ENCODE results near the gene POLRMT. TPM values are rescaled to one million over a fixed set of nuclear protein-coding genes. Genes with fewer than 3 reads are reported as not detected.

The POLRMT gene
- total and polyA plus RNA-seq, 4 donors: 16.1 to 76.7 (median 38.4) TPM

DNA sequence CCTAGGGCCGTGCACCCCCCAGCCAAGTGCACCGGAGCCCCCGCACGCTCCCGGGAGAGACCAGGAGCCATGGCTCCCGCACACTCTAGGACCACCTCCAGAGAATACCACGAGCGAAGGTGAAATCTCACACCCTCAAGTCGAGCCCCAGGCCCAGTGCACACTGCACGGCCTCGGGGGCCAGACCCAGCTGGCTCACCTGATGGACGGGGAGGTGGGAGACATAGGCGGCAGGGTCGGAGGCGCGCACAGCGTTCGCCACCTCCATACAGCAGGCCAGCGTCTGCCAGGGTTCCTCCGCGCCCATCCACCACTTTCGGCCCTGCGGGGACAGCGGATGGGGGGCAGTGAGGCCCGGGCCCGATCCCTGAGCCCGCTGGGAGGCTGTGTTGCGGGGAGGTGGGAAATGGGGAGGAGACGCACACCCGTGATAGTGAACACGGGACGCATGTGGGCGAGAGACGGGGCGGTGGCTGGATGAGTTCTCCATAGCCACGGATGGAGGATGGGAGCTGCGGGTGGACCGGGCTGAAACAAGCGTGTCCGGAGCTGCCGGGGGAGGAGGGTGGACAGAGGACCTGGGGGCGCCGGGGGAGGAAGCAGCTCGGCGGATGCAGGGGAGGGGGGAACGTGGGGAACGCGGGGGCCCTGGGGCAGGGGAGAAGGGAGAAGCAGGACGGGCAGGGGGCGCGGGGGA is 13.0 kb downstream of the POLRMT start:
- Histone ChIP-seq H3K36me3 (ENCODE audit: control insufficient read depth in 4 of 4, insufficient read depth in 4 of 4, low read length in 4 of 4) (peaks cover under 1 to 76% (median 10%) of the 10 kb centered on the region in 4 donors), H3K4me1 (ENCODE audit: control insufficient read depth in 5 of 5, insufficient read depth in 5 of 5, low read length in 5 of 5) (peaks cover 0 to 6% (median 0%) of the 10 kb centered on the region in 5 donors), H3K27ac (ENCODE audit: low read depth in 1 of 2, low read length in 1 of 2) (no peak overlapping the region), H3K9ac (ENCODE audit: insufficient read depth in 1 of 2, low read length in 2 of 2) (no peak overlapping the region), H3K9me3 (ENCODE audit: control insufficient read depth in 4 of 4, insufficient read depth in 3 of 4, low read length in 3 of 4) (peaks cover 0 to 13% (median 0%) of the 10 kb centered on the region in 4 donors), H3K27me3 (ENCODE audit: control insufficient read depth in 3 of 3, insufficient read depth in 3 of 3, low read length in 2 of 3) (peaks cover 0 to 3% (median 3%) of the 10 kb centered on the region in 3 donors), H3K4me3 (no peak overlapping the region)
- ATAC-seq (ENCODE audit: insufficient read depth, low FRiP score) (no peak), DNase-seq (no peak)
- TF ChIP-seq, protein P1, sequence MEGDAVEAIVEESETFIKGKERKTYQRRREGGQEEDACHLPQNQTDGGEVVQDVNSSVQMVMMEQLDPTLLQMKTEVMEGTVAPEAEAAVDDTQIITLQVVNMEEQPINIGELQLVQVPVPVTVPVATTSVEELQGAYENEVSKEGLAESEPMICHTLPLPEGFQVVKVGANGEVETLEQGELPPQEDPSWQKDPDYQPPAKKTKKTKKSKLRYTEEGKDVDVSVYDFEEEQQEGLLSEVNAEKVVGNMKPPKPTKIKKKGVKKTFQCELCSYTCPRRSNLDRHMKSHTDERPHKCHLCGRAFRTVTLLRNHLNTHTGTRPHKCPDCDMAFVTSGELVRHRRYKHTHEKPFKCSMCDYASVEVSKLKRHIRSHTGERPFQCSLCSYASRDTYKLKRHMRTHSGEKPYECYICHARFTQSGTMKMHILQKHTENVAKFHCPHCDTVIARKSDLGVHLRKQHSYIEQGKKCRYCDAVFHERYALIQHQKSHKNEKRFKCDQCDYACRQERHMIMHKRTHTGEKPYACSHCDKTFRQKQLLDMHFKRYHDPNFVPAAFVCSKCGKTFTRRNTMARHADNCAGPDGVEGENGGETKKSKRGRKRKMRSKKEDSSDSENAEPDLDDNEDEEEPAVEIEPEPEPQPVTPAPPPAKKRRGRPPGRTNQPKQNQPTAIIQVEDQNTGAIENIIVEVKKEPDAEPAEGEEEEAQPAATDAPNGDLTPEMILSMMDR (IDR thresholded peaks at IDR 0.05; ENCODE audit: control extremely low read depth, extremely low read depth): no peak
- 94 to 97% methylated on average over 41 to 51 of the region's 51 CpGs for WGBS, 2 donors

DNA sequence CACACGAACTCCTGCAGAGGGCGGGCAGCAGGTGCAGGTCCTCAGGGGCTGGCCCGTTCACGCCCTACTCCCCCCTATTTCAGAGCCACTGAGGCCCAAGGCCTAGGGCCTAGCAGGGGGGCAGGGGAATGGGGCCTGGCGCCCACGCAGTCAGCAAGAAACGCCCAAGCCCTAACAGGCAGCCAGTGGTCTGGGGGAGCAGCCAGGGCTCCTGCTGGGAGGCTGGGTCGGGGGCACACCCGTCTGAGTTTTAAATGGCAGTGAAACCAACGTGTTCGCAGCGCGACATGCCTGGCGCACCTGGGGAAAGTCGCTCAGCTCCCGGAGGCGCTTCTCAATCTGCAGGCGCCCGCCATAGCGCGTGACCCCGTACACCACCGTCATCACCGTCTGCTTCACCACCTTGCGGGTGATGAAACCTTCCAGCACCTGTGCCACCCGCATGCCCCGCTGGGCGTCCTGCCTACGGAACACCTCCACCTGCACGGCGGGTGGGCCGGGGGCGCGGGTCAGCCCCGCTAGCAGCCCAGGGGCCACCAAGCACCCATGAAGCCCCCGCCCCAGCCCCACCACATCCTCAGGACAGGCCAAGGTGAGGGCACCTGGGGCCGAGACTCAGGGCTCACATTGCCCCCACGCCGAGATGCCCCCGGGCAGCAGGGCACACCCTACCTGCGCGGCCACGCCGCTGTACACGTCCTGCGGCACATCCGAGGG is 13.9 kb downstream of the POLRMT start:
- Histone ChIP-seq H3K36me3 (ENCODE audit: control insufficient read depth in 4 of 4, insufficient read depth in 4 of 4, low read length in 4 of 4) (peaks cover 0 to 68% (median 10%) of the 10 kb centered on the region in 4 donors), H3K4me1 (ENCODE audit: control insufficient read depth in 5 of 5, insufficient read depth in 5 of 5, low read length in 5 of 5) (peaks cover 0 to 6% (median 0%) of the 10 kb centered on the region in 5 donors), H3K27me3 (ENCODE audit: control insufficient read depth in 3 of 3, insufficient read depth in 3 of 3, low read length in 2 of 3) (peaks cover 0 to 7% (median 3%) of the 10 kb centered on the region in 3 donors), H3K4me3 (no peak overlapping the region), H3K9me3 (ENCODE audit: control insufficient read depth in 4 of 4, insufficient read depth in 3 of 4, low read length in 3 of 4) (peaks cover 0 to 13% (median 0%) of the 10 kb centered on the region in 4 donors), H3K27ac (ENCODE audit: low read depth in 1 of 2, low read length in 1 of 2) (no peak overlapping the region), H3K9ac (ENCODE audit: insufficient read depth in 1 of 2, low read length in 2 of 2) (no peak overlapping the region)
- DNase-seq (no peak), ATAC-seq (ENCODE audit: insufficient read depth, low FRiP score) (no peak)
- TF ChIP-seq, protein P1 (IDR thresholded peaks at IDR 0.05; ENCODE audit: control extremely low read depth, extremely low read depth): no peak
- WGBS, 2 donors: 97 to 98% methylated on average over 46 to 47 of the region's 47 CpGs

DNA sequence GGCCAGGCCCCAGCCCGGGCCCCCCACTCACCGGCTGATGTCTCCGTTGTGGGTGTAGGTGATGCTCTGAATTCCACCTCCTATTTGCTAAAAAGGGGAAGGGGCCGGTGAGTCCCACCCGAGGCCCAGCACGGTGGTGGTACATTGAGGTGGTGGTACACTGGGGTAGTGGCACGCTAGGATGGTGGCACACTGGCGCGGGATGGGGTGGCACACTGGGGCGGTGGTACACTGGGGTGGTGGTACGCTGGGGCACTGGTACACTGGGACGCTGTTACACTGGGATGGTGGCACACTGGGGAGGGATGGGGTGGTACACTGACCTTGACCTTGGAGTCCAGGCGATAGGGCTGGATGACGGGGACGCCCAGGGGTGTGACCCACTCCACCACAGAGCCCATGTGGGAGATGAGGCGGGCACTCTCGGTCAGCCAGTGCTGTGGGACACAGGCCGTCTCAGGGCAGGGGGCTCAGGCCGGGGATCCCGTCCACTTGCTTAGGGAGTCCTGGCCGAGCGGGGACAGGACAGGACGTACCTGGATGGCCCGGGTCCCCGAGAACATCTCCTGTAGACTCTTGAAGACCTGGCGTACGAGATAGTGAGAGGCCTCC is 14.6 kb downstream of the POLRMT start:
- Histone ChIP-seq H3K36me3 (ENCODE audit: control insufficient read depth in 4 of 4, insufficient read depth in 4 of 4, low read length in 4 of 4) (peaks cover 0 to 64% (median 10%) of the 10 kb centered on the region in 4 donors), H3K4me3 (no peak overlapping the region), H3K27me3 (ENCODE audit: control insufficient read depth in 3 of 3, insufficient read depth in 3 of 3, low read length in 2 of 3) (peaks cover 0 to 7% (median 3%) of the 10 kb centered on the region in 3 donors), H3K27ac (ENCODE audit: low read depth in 1 of 2, low read length in 1 of 2) (no peak overlapping the region), H3K9me3 (ENCODE audit: control insufficient read depth in 4 of 4, insufficient read depth in 3 of 4, low read length in 3 of 4) (peaks cover 0 to 13% (median 0%) of the 10 kb centered on the region in 4 donors), H3K9ac (ENCODE audit: insufficient read depth in 1 of 2, low read length in 2 of 2) (no peak overlapping the region), H3K4me1 (ENCODE audit: control insufficient read depth in 5 of 5, insufficient read depth in 5 of 5, low read length in 5 of 5) (peaks cover 0 to 6% (median 0%) of the 10 kb centered on the region in 5 donors)
- no peak for DNase-seq
- WGBS, 2 donors: 96 to 97% methylated on average over 26 to 27 of the region's 27 CpGs
- TF ChIP-seq, protein P1 (IDR thresholded peaks at IDR 0.05; ENCODE audit: control extremely low read depth, extremely low read depth): no peak
- no peak for ATAC-seq (ENCODE audit: insufficient read depth, low FRiP score)
